ENCODE measurements around the gene PYGB.

GRCh38 chr20:25277941-25278521 is 30.1 kb downstream of the PYGB start:
- TF ChIP-seq, protein P1, sequence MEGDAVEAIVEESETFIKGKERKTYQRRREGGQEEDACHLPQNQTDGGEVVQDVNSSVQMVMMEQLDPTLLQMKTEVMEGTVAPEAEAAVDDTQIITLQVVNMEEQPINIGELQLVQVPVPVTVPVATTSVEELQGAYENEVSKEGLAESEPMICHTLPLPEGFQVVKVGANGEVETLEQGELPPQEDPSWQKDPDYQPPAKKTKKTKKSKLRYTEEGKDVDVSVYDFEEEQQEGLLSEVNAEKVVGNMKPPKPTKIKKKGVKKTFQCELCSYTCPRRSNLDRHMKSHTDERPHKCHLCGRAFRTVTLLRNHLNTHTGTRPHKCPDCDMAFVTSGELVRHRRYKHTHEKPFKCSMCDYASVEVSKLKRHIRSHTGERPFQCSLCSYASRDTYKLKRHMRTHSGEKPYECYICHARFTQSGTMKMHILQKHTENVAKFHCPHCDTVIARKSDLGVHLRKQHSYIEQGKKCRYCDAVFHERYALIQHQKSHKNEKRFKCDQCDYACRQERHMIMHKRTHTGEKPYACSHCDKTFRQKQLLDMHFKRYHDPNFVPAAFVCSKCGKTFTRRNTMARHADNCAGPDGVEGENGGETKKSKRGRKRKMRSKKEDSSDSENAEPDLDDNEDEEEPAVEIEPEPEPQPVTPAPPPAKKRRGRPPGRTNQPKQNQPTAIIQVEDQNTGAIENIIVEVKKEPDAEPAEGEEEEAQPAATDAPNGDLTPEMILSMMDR (IDR thresholded peaks at IDR 0.05; ENCODE audit: poor library complexity), result no peak
- no peak for TF ChIP-seq EZH2 (IDR thresholded peaks at IDR 0.05; ENCODE audit: borderline replicate concordance)

Measured in hepatocyte (in vitro differentiated cells).